T-cell (primary cell): ENCODE data around the gene CD74. TPM values are rescaled to one million over a fixed set of nuclear protein-coding genes. Genes with fewer than 3 reads are reported as not detected.
"Not testable (repeated sequence)": the region's sequence is repeated elsewhere in the genome, so short reads cannot be mapped to it uniquely, and the experiment has no call there.

Experiments used
- ATAC-seq, 4 experiments: fragments of 200-7000 bp in 3 of 4; fragments of 150-1000 bp in 1 of 4; cut with Tn5 transposase; replicated peaks in 1 of 4; 1 replicate in 3 of 4; 2 replicates in 1 of 4; pipeline ENCODE4 v1.10.0; 2021; ENCODE audit warnings: moderate library complexity in 3 of 4, mild to moderate bottlenecking in 2 of 4, moderate number of reproducible peaks in 1 of 4
- CTCF ChIA-PET, 2 donors: fragments of 300-600 bp; sonication (Branson Sonifier 250); formaldehyde crosslinking; loops; one replicate each; lab custom pipeline; 2022; ENCODE audit warnings: antibody characterized with exemption in 2 of 2; lab: Charles Lee
- POLR2A ChIA-PET, 2 donors: fragments of 300-600 bp; sonication (Branson Sonifier 250); formaldehyde crosslinking; loops; one replicate each; lab custom pipeline; 2022; ENCODE audit warnings: antibody characterized with exemption in 2 of 2; lab: Charles Lee
- DNase-seq, 35 experiments: peaks; one replicate each; pipeline versions ENCODE4 v3.0.0 to v3.0.0-alpha.2; 2013 to 2023
- H3K27ac ChIP-seq: one replicate; pipeline ENCODE4 v1.5.1; 2013; ENCODE audit warnings: low read length
- H3K27me3 ChIP-seq, 2 experiments: replicated peaks in 1 of 2; 1 replicate in 1 of 2; 2 replicates in 1 of 2; pipeline versions ENCODE4 v1.6.1 to v1.7.0; 2013; ENCODE audit warnings: low read length in 1 of 2, mixed read lengths in 1 of 2; ENCODE audit not compliant: control insufficient read depth in 2 of 2, insufficient read depth in 2 of 2; ENCODE audit errors: extremely low read depth in 1 of 2
- H3K36me3 ChIP-seq, 2 donors: 1 replicate in 1 of 2; 2 replicates in 1 of 2; pipeline versions ENCODE4 v1.6.1 to v1.7.0; 2013; ENCODE audit warnings: low read length in 1 of 2; ENCODE audit not compliant: control insufficient read depth in 2 of 2, insufficient read depth in 1 of 2; ENCODE audit errors: extremely low read depth in 1 of 2
- H3K4me1 ChIP-seq, 2 experiments: 1 replicate in 1 of 2; 2 replicates in 1 of 2; pipeline versions ENCODE4 v1.6.1 to v1.7.0; 2013; ENCODE audit warnings: low read length in 2 of 2, mixed read lengths in 1 of 2; ENCODE audit not compliant: insufficient read depth in 2 of 2, control insufficient read depth in 1 of 2; ENCODE audit errors: extremely low read depth in 1 of 2
- H3K4me3 ChIP-seq, 2 donors: 1 replicate in 1 of 2; 2 replicates in 1 of 2; pipeline versions ENCODE4 v1.5.1 to v1.7.0; 2013; ENCODE audit warnings: mild to moderate bottlenecking in 2 of 2, low read length in 1 of 2, moderate library complexity in 1 of 2; ENCODE audit not compliant: control insufficient read depth in 1 of 2; ENCODE audit errors: extremely low read depth in 1 of 2
- H3K9me3 ChIP-seq: 2 replicates; pipeline ENCODE4 v1.7.0; 2013
- H3K27ac Mint-ChIP-seq, 2 donors: one replicate each; pipeline ENCODE4 v1.8.0; 2020 to 2021; ENCODE audit warnings: mild to moderate bottlenecking in 2 of 2, mixed read lengths in 2 of 2
- H3K27me3 Mint-ChIP-seq, 2 donors: one replicate each; pipeline ENCODE4 v1.8.0; 2021 to 2022; ENCODE audit warnings: mixed read lengths in 2 of 2
- H3K36me3 Mint-ChIP-seq: one replicate; pipeline ENCODE4 v1.8.0; 2021; ENCODE audit warnings: mixed read lengths
- H3K4me1 Mint-ChIP-seq, 3 donors: one replicate each; pipeline ENCODE4 v1.8.0; 2020 to 2022; ENCODE audit warnings: mixed read lengths in 3 of 3, mild to moderate bottlenecking in 1 of 3
- H3K4me3 Mint-ChIP-seq, 3 donors: one replicate each; pipeline ENCODE4 v1.8.0; 2020 to 2022; ENCODE audit warnings: mild to moderate bottlenecking in 3 of 3, mixed read lengths in 3 of 3, moderate library complexity in 3 of 3
- H3K9me3 Mint-ChIP-seq, 3 donors: one replicate each; pipeline ENCODE4 v1.8.0; 2020 to 2022; ENCODE audit warnings: mixed read lengths in 3 of 3
- WGBS: methylation state at CpG from one replicate; pipeline ENCODE4 v1.1.5; 2013; ENCODE audit warnings: missing lambda C conversion rate; ENCODE audit not compliant: insufficient coverage; 5-methylcytosine and 5-hydroxymethylcytosine counted together
- total RNA-seq, 35 experiments: library from RNA in 6 of 35; stranded (reverse) in 6 of 35; fragments of 120-200 nt in 1 of 35; gene quantifications; one replicate each; pipeline versions ENCODE4 v1.2.1 to v1.2.4 and lab custom pipeline; 2013 to 2026

The CD74 gene
- total RNA-seq, 5 donors from 2014 or later (not counting 1 experiment from before 2014, with no cell fraction given): 201 to 512 (median 406) TPM

GRCh38 chr5:150429410-150429873 lies 16.7 kb upstream of the CD74 start:
- peaks cover 0 to 17% of the 10 kb centered on the region in 2 experiments for H3K27me3 ChIP-seq
- Mint-ChIP-seq H3K36me3 (no peaks in the 10 kb centered on the region), H3K27me3 (peaks cover 3 to 5% of the 10 kb centered on the region in 2 donors), H3K9me3 (no peaks in the 10 kb centered on the region), H3K4me1 (peaks cover 0 to 8% (median 0%) of the 10 kb centered on the region in 3 donors), H3K27ac (peak overlapping the region in 1 of 2 donors; percentile 44), H3K4me3 (no peak overlapping the region)
- no peak overlapping the region for H3K4me3 ChIP-seq
- no peaks in the 10 kb centered on the region for H3K4me1 ChIP-seq
- H3K27ac ChIP-seq: no peak overlapping the region
- WGBS: 75% methylated on average over 5 of the region's 5 CpGs
- ATAC-seq (no peak), DNase-seq (no peak)
- H3K9me3 ChIP-seq: no peaks in the 10 kb centered on the region
- H3K36me3 ChIP-seq: no peaks in the 10 kb centered on the region
- ChIA-PET POLR2A (no interaction called here), CTCF (no interaction called here)

GRCh38 chr5:150428978-150429377 lies 16.3 kb upstream of the CD74 start:
- POLR2A ChIA-PET: no interaction called here

GRCh38 chr5:150428106-150428876 lies 15.6 kb upstream of the CD74 start:
- Histone ChIP-seq H3K4me3 (no peak overlapping the region), H3K27me3 (peaks cover 0 to 17% of the 10 kb centered on the region in 2 experiments), H3K9me3 (no peaks in the 10 kb centered on the region), H3K27ac (no peak overlapping the region), H3K36me3 (no peaks in the 10 kb centered on the region), H3K4me1 (no peaks in the 10 kb centered on the region)
- Mint-ChIP-seq H3K27me3 (peaks cover 4 to 5% of the 10 kb centered on the region in 2 donors), H3K27ac (no peak overlapping the region), H3K4me3 (no peak overlapping the region), H3K36me3 (no peaks in the 10 kb centered on the region), H3K9me3 (no peaks in the 10 kb centered on the region), H3K4me1 (peaks cover 0 to 8% (median 0%) of the 10 kb centered on the region in 3 donors)
- ChIA-PET CTCF (no interaction called here), POLR2A (no interaction called here)
- WGBS: 83% methylated on average over 8 of the region's 18 CpGs
- ATAC-seq (no peak), DNase-seq (no peak)

More at GRCh38 chr5:150428978-150429377, 16.3 kb upstream of the CD74 start:
- no peaks in the 10 kb centered on the region for H3K9me3 Mint-ChIP-seq
- Histone ChIP-seq H3K9me3 (no peaks in the 10 kb centered on the region), H3K27ac (no peak overlapping the region), H3K36me3 (no peaks in the 10 kb centered on the region), H3K27me3 (peaks cover 0 to 17% of the 10 kb centered on the region in 2 experiments), H3K4me3 (no peak overlapping the region), H3K4me1 (no peaks in the 10 kb centered on the region)
- CTCF ChIA-PET: no interaction called here
- DNase-seq (no peak), ATAC-seq (no peak)
- no peaks in the 10 kb centered on the region for H3K36me3 Mint-ChIP-seq
- peaks cover 4 to 5% of the 10 kb centered on the region in 2 donors for H3K27me3 Mint-ChIP-seq
- no peak overlapping the region for H3K4me3 Mint-ChIP-seq
- H3K27ac Mint-ChIP-seq: no peak overlapping the region
- peaks cover 0 to 8% (median 0%) of the 10 kb centered on the region in 3 donors for H3K4me1 Mint-ChIP-seq
- WGBS: 100% methylated on average over 4 of the region's 5 CpGs

- 96% methylated on average over 4 of the region's 9 CpGs for WGBS
Measured at GRCh38 chr5:150426165-150426564, 13.5 kb upstream of the CD74 start.

GRCh38 chr5:150422758-150423157 lies 10.0 kb upstream of the CD74 start:
- Mint-ChIP-seq H3K4me3 (no peak overlapping the region), H3K9me3 (no peaks in the 10 kb centered on the region), H3K4me1 (peaks cover 0 to 11% (median 4%) of the 10 kb centered on the region in 3 donors), H3K27ac (no peak overlapping the region), H3K36me3 (no peaks in the 10 kb centered on the region), H3K27me3 (peaks cover 2 to 4% of the 10 kb centered on the region in 2 donors)
- ChIA-PET POLR2A (interaction anchor here in 1 of 2 donors (0.6 kb wide), 1 partner anchor 11 kb away, joined by 4 read pairs; no protein-coding TSS in a partner anchor), CTCF (interaction anchor here in 1 of 2 donors (0.8 kb wide), 1 partner anchor 40 kb away, joined by 3 read pairs; no protein-coding TSS in a partner anchor)
- no peaks in the 10 kb centered on the region for H3K4me1 ChIP-seq
- no CpG with 5 or more reads among the region's 3 CpGs for WGBS
- no peak for DNase-seq
- peaks cover 0 to 9% of the 10 kb centered on the region in 2 experiments for H3K27me3 ChIP-seq
- H3K9me3 ChIP-seq: no peaks in the 10 kb centered on the region
- H3K4me3 ChIP-seq: no peak overlapping the region
- H3K36me3 ChIP-seq: no peaks in the 10 kb centered on the region
- no peak for ATAC-seq
- no peak overlapping the region for H3K27ac ChIP-seq

More at GRCh38 chr5:150426165-150426564, 13.5 kb upstream of the CD74 start:
- not testable (repeated sequence) for H3K9me3 ChIP-seq, ATAC-seq, H3K27me3 Mint-ChIP-seq, H3K4me3 Mint-ChIP-seq, H3K4me1 Mint-ChIP-seq, H3K36me3 Mint-ChIP-seq, DNase-seq, H3K9me3 Mint-ChIP-seq, H3K27ac Mint-ChIP-seq, H3K36me3 ChIP-seq, H3K27ac ChIP-seq, H3K4me3 ChIP-seq, H3K4me1 ChIP-seq
- ChIA-PET POLR2A (interaction anchor here in 1 of 2 donors (0.7 kb wide), 1 partner anchor 9 kb away, joined by 7 read pairs; no protein-coding TSS in a partner anchor), CTCF (interaction anchor here (0.6 to 0.7 kb wide), 2 partner anchors 56 to 1122 kb away, joined by 3 to 4 read pairs; no protein-coding TSS in a partner anchor)
- H3K27me3 ChIP-seq: peaks cover 0 to 17% of the 10 kb centered on the region in 2 experiments

- Mint-ChIP-seq H3K36me3 (no peaks in the 10 kb centered on the region), H3K4me3 (no peak overlapping the region), H3K27me3 (peaks cover 0 to 4% of the 10 kb centered on the region in 2 donors), H3K9me3 (no peaks in the 10 kb centered on the region), H3K27ac (no peak overlapping the region), H3K4me1 (peaks cover 0 to 11% (median 4%) of the 10 kb centered on the region in 3 donors)
- Histone ChIP-seq H3K27me3 (peaks cover 0 to 6% of the 10 kb centered on the region in 2 experiments), H3K36me3 (no peaks in the 10 kb centered on the region), H3K9me3 (no peaks in the 10 kb centered on the region), H3K4me1 (no peaks in the 10 kb centered on the region), H3K27ac (no peak overlapping the region), H3K4me3 (no peak overlapping the region)
- POLR2A ChIA-PET: no interaction called here
- CTCF ChIA-PET: no interaction called here
- ATAC-seq: no peak
- DNase-seq: no peak
- WGBS: 100% methylated on average over 1 of the region's 4 CpGs
Measured at GRCh38 chr5:150422075-150422474, 9.4 kb upstream of the CD74 start.
